ENCODE data around the gene MED7.

Gene MED7

DNA sequence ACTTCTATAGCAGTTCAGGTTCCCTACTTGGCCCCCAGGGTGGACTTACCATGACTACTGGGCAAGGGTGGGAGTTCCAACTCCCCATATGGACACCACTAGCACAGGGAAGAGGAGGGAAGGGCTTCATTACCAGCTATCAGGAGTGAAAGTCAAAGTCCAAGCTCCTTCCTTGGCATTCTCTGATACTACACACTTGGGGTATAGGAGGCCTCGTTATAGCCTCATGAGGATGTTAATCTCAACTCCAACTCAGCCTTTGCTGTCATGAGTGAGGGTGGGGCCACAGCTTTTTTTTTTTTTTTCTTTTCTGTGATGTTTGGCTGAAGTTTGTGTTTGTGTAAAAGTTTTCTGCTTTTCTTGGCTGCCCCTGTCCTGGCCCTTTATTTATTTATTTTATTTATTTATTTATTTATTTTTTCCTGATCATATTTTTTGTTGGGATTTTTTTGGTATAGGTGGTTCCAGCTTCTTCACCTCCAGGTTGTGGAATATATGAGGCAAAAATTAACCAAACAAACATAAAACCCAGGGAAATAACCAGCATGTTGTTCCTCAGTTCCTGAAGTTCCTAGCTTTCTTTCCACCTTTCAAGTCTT lies 14.7 kb upstream of the MED7 start:
- H3K4me1 ChIP-seq (ENCODE audit: control insufficient read depth, insufficient read depth, low read length): no peaks in the 10 kb centered on the region
- H3K4me3 ChIP-seq (ENCODE audit: low read length): no peak overlapping the region
- H3K27me3 ChIP-seq (ENCODE audit: control insufficient read depth, insufficient read depth, low read length): no peaks in the 10 kb centered on the region
- H3K9ac ChIP-seq (ENCODE audit: low read length): no peak overlapping the region
- no peaks in the 10 kb centered on the region for H3K36me3 ChIP-seq (ENCODE audit: control insufficient read depth, insufficient read depth, low read length)
- H3K27ac ChIP-seq (ENCODE audit: low read depth, low read length): no peak overlapping the region

DNA sequence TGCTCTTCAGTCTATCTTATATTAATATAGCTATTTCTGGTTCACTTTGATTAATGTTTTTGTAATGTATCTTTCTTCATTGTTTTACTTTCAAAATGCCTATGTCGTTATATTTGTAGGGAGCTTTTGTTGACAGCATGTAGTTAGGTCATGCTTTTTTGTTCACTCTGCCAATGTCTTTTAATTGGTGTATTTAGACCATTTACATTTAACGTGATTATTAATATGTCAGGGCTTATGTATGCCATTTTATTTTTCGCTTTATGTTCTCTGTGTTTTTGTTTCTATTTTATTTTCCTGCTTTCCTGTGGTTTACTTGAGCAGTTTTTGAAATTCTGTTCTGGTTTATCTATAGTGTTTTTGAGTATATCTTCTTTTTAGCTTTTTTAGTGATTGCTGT lies 12.6 kb upstream of the MED7 start:
- Histone ChIP-seq H3K27ac (ENCODE audit: low read depth, low read length) (no peak overlapping the region), H3K36me3 (ENCODE audit: control insufficient read depth, insufficient read depth, low read length) (no peaks in the 10 kb centered on the region), H3K4me3 (ENCODE audit: low read length) (no peak overlapping the region), H3K4me1 (ENCODE audit: control insufficient read depth, insufficient read depth, low read length) (no peaks in the 10 kb centered on the region), H3K27me3 (ENCODE audit: control insufficient read depth, insufficient read depth, low read length) (no peaks in the 10 kb centered on the region), H3K9ac (ENCODE audit: low read length) (no peak overlapping the region)

DNA sequence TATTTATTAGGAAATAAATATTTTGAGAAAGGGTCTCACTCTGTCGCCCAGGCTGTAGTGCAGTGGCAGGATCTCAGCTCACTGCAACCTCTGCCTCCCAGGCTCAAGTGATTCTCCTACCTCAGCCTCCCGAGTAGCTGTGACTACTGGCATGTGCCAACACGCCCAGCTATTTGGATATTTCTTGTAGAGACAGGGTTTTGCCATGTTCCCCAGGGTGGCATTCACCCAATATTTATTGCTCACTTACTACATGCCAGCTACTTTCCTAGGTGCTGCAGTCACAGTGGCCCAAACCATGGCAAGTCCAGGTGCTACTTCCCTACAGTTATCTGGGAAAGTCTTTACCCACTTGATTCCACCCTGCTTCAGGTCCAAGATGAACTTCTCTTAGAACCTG lies 8.3 kb upstream of the MED7 start:
- Histone ChIP-seq H3K9ac (ENCODE audit: low read length) (no peak overlapping the region), H3K27me3 (ENCODE audit: control insufficient read depth, insufficient read depth, low read length) (no peaks in the 10 kb centered on the region), H3K36me3 (ENCODE audit: control insufficient read depth, insufficient read depth, low read length) (no peaks in the 10 kb centered on the region), H3K4me1 (ENCODE audit: control insufficient read depth, insufficient read depth, low read length) (no peaks in the 10 kb centered on the region), H3K27ac (ENCODE audit: low read depth, low read length) (no peak overlapping the region), H3K4me3 (ENCODE audit: low read length) (no peak overlapping the region)

DNA sequence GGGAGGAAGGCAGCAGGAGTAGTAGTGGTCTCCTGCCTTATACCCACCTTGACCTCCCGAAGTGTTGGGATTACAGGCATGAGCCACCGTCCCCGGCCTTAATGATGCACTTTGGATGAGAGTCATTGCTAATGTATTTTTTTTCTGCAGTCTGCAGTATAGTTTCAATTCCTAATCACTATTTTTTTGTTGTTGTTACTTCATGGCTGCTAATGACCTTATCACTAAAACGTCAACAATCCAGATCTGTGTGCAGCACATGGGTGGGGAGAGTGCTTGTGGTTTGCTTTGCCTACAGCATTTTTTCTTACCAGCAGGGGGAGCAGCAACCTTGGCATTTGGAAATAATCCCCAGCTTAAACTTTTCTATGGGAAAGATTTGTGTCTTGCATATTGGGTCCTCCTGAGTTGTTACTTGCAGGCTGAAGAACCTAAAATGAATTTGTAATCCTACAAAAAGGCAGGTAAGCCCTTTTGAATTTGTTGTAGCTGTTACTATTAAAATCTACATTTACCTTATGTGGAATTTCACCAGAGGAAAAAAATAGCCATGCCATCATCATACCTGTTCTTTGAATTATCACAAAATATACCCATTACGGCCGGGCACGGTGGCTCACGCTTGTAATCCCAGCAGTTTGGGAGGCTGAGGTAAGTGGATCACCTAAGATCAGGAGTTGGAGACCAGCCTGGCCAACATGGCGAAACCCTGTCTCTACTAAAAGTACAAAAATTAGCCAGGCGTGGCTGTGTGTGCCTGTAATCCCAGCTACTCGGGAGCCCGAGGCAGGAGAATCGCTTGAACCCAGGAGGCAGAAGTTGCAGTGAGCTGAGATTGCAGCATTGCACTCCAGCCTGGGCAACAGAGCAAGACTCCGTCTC lies 6.3 kb upstream of the MED7 start:
- no peak overlapping the region for H3K4me3 ChIP-seq (ENCODE audit: low read length)

DNA sequence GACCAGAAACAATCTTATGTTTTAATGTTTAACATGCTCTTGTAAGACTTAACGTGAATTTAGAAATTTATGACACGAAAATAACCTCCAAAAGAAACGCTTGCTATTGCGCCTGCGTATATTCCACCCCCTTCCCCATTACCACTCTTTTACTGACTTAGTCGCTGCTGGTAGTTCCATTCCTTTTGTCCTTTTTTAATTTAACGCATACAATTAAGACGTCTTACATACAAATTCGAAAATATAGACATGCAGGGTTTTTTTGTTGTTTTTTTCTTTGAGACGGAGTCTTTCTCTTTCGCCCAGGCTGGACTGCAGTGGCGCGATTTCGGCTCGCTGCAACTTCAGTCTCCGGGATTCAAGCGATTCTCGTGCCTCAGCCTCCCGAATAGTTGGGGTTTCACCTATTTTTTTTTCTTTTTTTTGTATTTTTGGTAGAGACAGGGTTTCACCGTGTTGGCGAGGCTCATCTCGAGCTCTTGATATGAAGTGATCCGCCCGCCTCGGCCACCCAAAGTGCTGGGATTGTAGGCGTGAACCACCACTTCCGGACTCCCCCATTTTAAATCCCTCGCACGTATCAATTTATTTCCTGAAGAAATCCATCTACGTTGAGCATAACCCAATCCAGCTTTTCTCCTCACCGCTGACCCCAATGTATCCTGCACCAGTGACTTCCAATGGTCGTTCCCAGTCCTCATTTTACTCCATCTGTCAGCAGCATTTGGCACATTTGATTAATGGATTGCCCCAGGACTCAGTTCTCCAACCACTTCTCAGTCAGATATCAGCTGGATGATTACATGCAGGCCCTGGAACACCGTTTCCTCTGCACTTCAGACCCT lies 684 bp upstream of the MED7 start:
- Histone ChIP-seq H3K4me3 (ENCODE audit: low read length) (peak overlapping the region; percentile 89), H3K36me3 (ENCODE audit: control insufficient read depth, insufficient read depth, low read length) (no peaks in the 10 kb centered on the region), H3K27me3 (ENCODE audit: control insufficient read depth, insufficient read depth, low read length) (no peaks in the 10 kb centered on the region), H3K27ac (ENCODE audit: low read depth, low read length) (peak overlapping the region; percentile 93), H3K4me1 (ENCODE audit: control insufficient read depth, insufficient read depth, low read length) (peaks cover 8% of the 10 kb centered on the region), H3K9ac (ENCODE audit: low read length) (peak overlapping the region; percentile 19)

More for the DNA sequence above, 6.3 kb upstream of the MED7 start:
- Histone ChIP-seq H3K36me3 (ENCODE audit: control insufficient read depth, insufficient read depth, low read length) (no peaks in the 10 kb centered on the region), H3K27me3 (ENCODE audit: control insufficient read depth, insufficient read depth, low read length) (no peaks in the 10 kb centered on the region), H3K27ac (ENCODE audit: low read depth, low read length) (no peak overlapping the region), H3K9ac (ENCODE audit: low read length) (no peak overlapping the region), H3K4me1 (ENCODE audit: control insufficient read depth, insufficient read depth, low read length) (no peaks in the 10 kb centered on the region)

DNA sequence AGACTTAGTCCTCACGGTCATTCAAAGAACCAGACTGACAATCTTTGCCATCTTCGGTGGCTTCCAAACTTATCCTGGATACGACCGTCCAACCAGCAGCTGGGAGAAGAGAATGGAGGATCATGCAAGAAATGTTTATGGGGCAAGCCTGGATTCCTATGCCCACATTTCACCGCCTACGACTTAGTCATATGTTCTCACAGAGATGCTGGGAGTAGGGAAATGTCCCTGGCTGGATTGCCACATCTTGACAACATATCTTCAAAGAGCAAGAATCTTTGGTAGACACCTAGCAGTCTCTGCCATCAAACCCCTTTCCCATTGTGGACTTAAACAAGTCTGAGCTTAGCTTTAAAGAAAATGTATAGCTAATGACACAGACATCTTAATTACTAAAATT lies 5.0 kb downstream of the MED7 start:
- no peak overlapping the region for H3K9ac ChIP-seq (ENCODE audit: low read length)
- peaks cover 8% of the 10 kb centered on the region for H3K4me1 ChIP-seq (ENCODE audit: control insufficient read depth, insufficient read depth, low read length)
- no peaks in the 10 kb centered on the region for H3K27me3 ChIP-seq (ENCODE audit: control insufficient read depth, insufficient read depth, low read length)
- H3K27ac ChIP-seq (ENCODE audit: low read depth, low read length): no peak overlapping the region
- no peak overlapping the region for H3K4me3 ChIP-seq (ENCODE audit: low read length)
- peaks cover 8% of the 10 kb centered on the region for H3K36me3 ChIP-seq (ENCODE audit: control insufficient read depth, insufficient read depth, low read length)

DNA sequence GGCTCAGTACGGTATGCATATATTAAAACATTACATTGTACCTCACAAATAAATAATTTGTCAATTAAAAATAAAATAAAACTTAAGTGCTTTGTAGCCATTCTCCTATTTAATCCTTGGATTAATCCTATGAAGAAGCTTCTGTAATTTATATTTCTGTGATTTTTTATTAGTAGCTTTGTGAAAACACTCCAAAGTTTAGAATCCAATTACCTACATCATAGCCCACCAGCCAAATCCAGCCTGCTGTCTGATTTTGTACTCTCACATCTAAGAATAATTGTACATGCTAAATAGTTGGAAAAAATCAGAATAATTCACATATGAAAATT lies 10.4 kb downstream of the MED7 start:
- Histone ChIP-seq H3K36me3 (ENCODE audit: control insufficient read depth, insufficient read depth, low read length) (peaks cover under 1% of the 10 kb centered on the region), H3K27me3 (ENCODE audit: control insufficient read depth, insufficient read depth, low read length) (no peaks in the 10 kb centered on the region)

DNA sequence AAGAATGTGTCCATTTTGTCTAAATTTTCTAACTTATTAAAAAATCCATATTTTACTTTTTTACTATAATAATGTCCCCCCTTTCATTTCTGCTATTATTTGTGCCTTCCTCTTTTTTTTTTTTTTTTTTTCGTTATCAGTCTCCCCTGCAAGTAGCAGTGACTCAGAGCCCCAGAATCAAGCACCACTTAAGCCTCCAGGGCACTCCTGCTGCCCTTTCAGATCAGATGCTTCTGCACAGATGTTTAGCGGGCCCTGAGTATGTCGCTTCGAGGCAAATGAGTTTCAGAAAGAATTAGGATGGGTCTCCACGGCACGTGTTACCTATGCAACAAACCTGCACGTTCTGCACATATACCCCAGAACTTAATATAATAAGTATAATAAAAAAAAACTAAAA lies 11.7 kb downstream of the MED7 start:
- no peaks in the 10 kb centered on the region for H3K36me3 ChIP-seq (ENCODE audit: control insufficient read depth, insufficient read depth, low read length)
- no peak overlapping the region for H3K9ac ChIP-seq (ENCODE audit: low read length)
- H3K27ac ChIP-seq (ENCODE audit: low read depth, low read length): no peak overlapping the region

More for the DNA sequence above, 10.4 kb downstream of the MED7 start:
- no peak overlapping the region for H3K9ac ChIP-seq (ENCODE audit: low read length)
- H3K27ac ChIP-seq (ENCODE audit: low read depth, low read length): no peak overlapping the region
- H3K4me3 ChIP-seq (ENCODE audit: low read length): no peak overlapping the region
- no peaks in the 10 kb centered on the region for H3K4me1 ChIP-seq (ENCODE audit: control insufficient read depth, insufficient read depth, low read length)

DNA sequence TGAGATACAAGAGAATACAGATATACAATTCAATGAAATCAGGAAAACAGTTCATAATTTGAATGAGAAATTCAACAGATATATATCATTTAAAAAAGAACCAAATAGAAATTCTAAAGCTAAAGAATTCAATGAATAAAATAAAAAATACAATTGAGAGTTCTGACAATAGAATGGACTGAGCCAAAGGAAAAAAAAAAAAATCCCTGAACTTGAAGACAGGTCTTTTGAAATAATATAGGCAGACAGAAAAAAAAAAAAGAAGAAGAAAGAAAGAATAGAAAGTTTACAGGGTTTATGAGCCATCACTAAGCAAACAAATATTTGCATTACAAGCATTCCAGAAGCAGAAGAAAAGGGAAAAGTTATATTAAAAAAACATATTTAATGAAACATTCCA lies 21.0 kb downstream of the MED7 start:
- no peak overlapping the region for H3K27ac ChIP-seq (ENCODE audit: low read depth, low read length)
- no peaks in the 10 kb centered on the region for H3K36me3 ChIP-seq (ENCODE audit: control insufficient read depth, insufficient read depth, low read length)
- no peaks in the 10 kb centered on the region for H3K27me3 ChIP-seq (ENCODE audit: control insufficient read depth, insufficient read depth, low read length)
- no peak overlapping the region for H3K9ac ChIP-seq (ENCODE audit: low read length)
- H3K4me3 ChIP-seq (ENCODE audit: low read length): no peak overlapping the region
- H3K4me1 ChIP-seq (ENCODE audit: control insufficient read depth, insufficient read depth, low read length): no peaks in the 10 kb centered on the region

More for the DNA sequence above, 11.7 kb downstream of the MED7 start:
- Histone ChIP-seq H3K27me3 (ENCODE audit: control insufficient read depth, insufficient read depth, low read length) (no peaks in the 10 kb centered on the region), H3K4me1 (ENCODE audit: control insufficient read depth, insufficient read depth, low read length) (no peaks in the 10 kb centered on the region), H3K4me3 (ENCODE audit: low read length) (no peak overlapping the region)

DNA sequence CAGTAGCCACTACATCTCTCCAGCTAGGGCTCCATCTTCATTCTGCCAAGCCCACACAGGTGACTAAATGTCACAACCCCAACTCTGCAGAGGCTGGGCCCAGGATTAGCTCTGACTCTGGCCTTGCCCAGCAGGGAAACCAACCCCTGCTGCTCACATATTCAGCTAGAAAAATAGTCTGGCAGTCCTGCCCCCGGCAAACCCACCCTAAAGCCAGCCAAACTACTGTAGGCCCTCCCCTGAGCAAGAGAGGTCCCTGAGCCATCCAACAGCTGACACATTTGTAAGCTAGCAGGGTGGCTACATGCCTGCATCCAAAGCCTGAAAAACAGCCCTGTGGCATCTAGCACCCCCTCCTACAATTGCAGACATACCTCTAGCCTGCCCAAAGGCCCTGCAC lies 22.6 kb downstream of the MED7 start:
- Histone ChIP-seq H3K27me3 (ENCODE audit: control insufficient read depth, insufficient read depth, low read length) (no peaks in the 10 kb centered on the region), H3K9ac (ENCODE audit: low read length) (no peak overlapping the region), H3K27ac (ENCODE audit: low read depth, low read length) (no peak overlapping the region), H3K36me3 (ENCODE audit: control insufficient read depth, insufficient read depth, low read length) (no peaks in the 10 kb centered on the region), H3K4me1 (ENCODE audit: control insufficient read depth, insufficient read depth, low read length) (no peaks in the 10 kb centered on the region), H3K4me3 (ENCODE audit: low read length) (no peak overlapping the region)

DNA sequence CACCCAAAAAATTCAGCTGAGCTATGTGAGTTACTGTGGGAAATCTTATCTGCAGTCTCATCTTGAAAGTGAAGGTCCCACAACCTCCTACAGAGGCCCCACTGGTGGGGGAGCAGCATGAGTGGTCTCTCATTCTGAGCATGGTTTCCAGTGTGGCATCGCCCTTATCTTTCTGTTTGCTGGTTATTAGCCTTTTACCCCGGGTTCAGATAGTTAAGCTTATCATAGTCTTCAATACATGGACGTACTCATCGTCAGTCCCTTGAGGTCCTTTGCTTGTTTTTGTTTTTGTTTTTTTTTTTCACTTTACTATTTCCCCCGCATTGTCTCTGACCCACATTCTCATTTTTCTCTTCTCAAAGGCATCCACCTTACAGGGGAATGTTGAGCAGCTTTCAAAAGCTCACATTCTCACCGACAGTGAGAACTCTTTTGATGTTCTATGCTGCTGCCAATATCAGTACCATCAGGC lies 26.1 kb downstream of the MED7 start:
- H3K27ac ChIP-seq (ENCODE audit: low read depth, low read length): no peak overlapping the region
- no peak overlapping the region for H3K4me3 ChIP-seq (ENCODE audit: low read length)
- no peaks in the 10 kb centered on the region for H3K36me3 ChIP-seq (ENCODE audit: control insufficient read depth, insufficient read depth, low read length)
- no peak overlapping the region for H3K9ac ChIP-seq (ENCODE audit: low read length)
- H3K4me1 ChIP-seq (ENCODE audit: control insufficient read depth, insufficient read depth, low read length): no peaks in the 10 kb centered on the region
- no peaks in the 10 kb centered on the region for H3K27me3 ChIP-seq (ENCODE audit: control insufficient read depth, insufficient read depth, low read length)

DNA sequence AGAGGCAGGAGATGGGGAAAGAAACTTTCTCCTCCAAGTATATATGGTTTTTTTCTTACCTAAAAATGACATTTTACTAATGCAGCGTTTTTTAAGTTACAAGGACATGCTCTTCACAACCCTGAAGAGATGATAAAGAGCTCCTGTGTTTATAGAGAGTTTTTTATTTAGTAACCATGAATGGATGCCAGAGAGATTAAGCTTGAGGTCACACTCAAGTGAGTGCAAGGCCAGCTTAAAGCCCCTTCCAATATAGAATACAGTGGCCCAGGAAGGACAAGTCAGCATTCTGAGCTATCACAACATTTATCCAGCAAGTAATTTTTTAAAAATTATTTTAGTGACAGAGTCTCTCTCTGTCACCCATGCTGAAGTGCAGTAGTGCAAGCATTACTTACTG lies 27.2 kb downstream of the MED7 start:
- Histone ChIP-seq H3K4me1 (ENCODE audit: control insufficient read depth, insufficient read depth, low read length) (no peaks in the 10 kb centered on the region), H3K9ac (ENCODE audit: low read length) (no peak overlapping the region), H3K4me3 (ENCODE audit: low read length) (no peak overlapping the region), H3K27ac (ENCODE audit: low read depth, low read length) (no peak overlapping the region), H3K27me3 (ENCODE audit: control insufficient read depth, insufficient read depth, low read length) (no peaks in the 10 kb centered on the region), H3K36me3 (ENCODE audit: control insufficient read depth, insufficient read depth, low read length) (no peaks in the 10 kb centered on the region)
